H9 (cell line): ENCODE measurements around the gene JUP. TPM values are rescaled to one million over a fixed set of nuclear protein-coding genes. Genes with fewer than 3 reads are reported as not detected.

Experiments
- DNase-seq: peaks from one replicate; pipeline ENCODE4 v3.0.0-alpha.2; 2017
- H2AFZ ChIP-seq: one replicate; pipeline ENCODE4 v1.6.1; 2013; ENCODE audit warnings: mild to moderate bottlenecking, low read length, control low read depth, moderate library complexity
- H2AK5ac ChIP-seq: 2 replicates; pipeline ENCODE4 v1.6.1; 2013; ENCODE audit warnings: low read length, control low read depth, mixed read lengths; ENCODE audit not compliant: insufficient read length
- H2BK120ac ChIP-seq: one replicate; pipeline ENCODE4 v1.6.1; 2013; ENCODE audit warnings: low read depth, mild to moderate bottlenecking, low read length, control low read depth, inconsistent platforms; ENCODE audit not compliant: poor library complexity, severe bottlenecking
- H2BK12ac ChIP-seq: 2 replicates; pipeline ENCODE4 v1.6.1; 2013; ENCODE audit warnings: low read length, control low read depth, mixed read lengths, low read depth; ENCODE audit not compliant: insufficient read length
- H2BK15ac ChIP-seq: 2 replicates; pipeline ENCODE4 v1.6.1; 2013; ENCODE audit warnings: low read depth, low read length, control low read depth
- H2BK20ac ChIP-seq: one replicate; pipeline ENCODE4 v1.6.1; 2013; ENCODE audit warnings: low read depth, mild to moderate bottlenecking, low read length, control low read depth, inconsistent platforms; ENCODE audit not compliant: poor library complexity, severe bottlenecking
- H2BK5ac ChIP-seq: 2 replicates; pipeline ENCODE4 v1.6.1; 2013; ENCODE audit warnings: low read length, control low read depth, mixed read lengths; ENCODE audit not compliant: insufficient read length
- H3K14ac ChIP-seq: 2 replicates; pipeline ENCODE4 v1.6.1; 2013; ENCODE audit warnings: low read length, control low read depth; ENCODE audit not compliant: insufficient read depth
- H3K18ac ChIP-seq: 2 replicates; pipeline ENCODE4 v1.6.1; 2013; ENCODE audit warnings: low read depth, mild to moderate bottlenecking, mixed read lengths, low read length, control low read depth; ENCODE audit not compliant: insufficient read length
- H3K23ac ChIP-seq: 2 replicates; pipeline ENCODE4 v1.6.1; 2013; ENCODE audit warnings: low read length, control low read depth, mixed read lengths, low read depth; ENCODE audit not compliant: insufficient read length
- H3K23me2 ChIP-seq: 2 replicates; pipeline ENCODE4 v1.6.1; 2013; ENCODE audit warnings: low read depth, mild to moderate bottlenecking, mixed read lengths, low read length, control low read depth; ENCODE audit not compliant: insufficient read length, poor library complexity, severe bottlenecking
- H3K27ac ChIP-seq: 2 replicates; pipeline ENCODE4 v1.5.1; 2013; ENCODE audit warnings: low read length, control low read depth, mixed read lengths, low read depth; ENCODE audit not compliant: insufficient read length
- H3K27me3 ChIP-seq: 2 replicates; pipeline ENCODE4 v1.6.1; 2013; ENCODE audit warnings: low read length, control low read depth, inconsistent platforms; ENCODE audit not compliant: insufficient read depth
- H3K4ac ChIP-seq: 2 replicates; pipeline ENCODE4 v1.6.1; 2013; ENCODE audit warnings: low read depth, mild to moderate bottlenecking, control low read depth, inconsistent platforms, low read length, moderate library complexity
- H3K4me1 ChIP-seq: 2 replicates; pipeline ENCODE4 v1.6.1; 2013; ENCODE audit warnings: low read length, control low read depth, inconsistent platforms; ENCODE audit not compliant: insufficient read depth
- H3K4me2 ChIP-seq: 2 replicates; pipeline ENCODE4 v1.6.1; 2013; ENCODE audit warnings: low read length, control low read depth, mixed read lengths; ENCODE audit not compliant: insufficient read length, insufficient read depth
- H3K56ac ChIP-seq: 2 replicates; pipeline ENCODE4 v1.6.1; 2013; ENCODE audit warnings: low read depth, mild to moderate bottlenecking, mixed read lengths, low read length, control low read depth; ENCODE audit not compliant: insufficient read length
- H3K79me1 ChIP-seq: 2 replicates; pipeline ENCODE4 v1.6.1; 2013; ENCODE audit warnings: low read depth, mild to moderate bottlenecking, moderate library complexity, low read length, control low read depth, inconsistent platforms; ENCODE audit not compliant: insufficient read depth, poor library complexity, severe bottlenecking
- H3K79me2 ChIP-seq: 2 replicates; pipeline ENCODE4 v1.6.1; 2013; ENCODE audit warnings: low read length, control low read depth, inconsistent platforms; ENCODE audit not compliant: insufficient read depth
- H3K9ac ChIP-seq: 2 replicates; pipeline ENCODE4 v1.6.1; 2013; ENCODE audit warnings: low read length, control low read depth, mixed read lengths; ENCODE audit not compliant: insufficient read length; ENCODE audit errors: extremely low read depth
- H3K9me3 ChIP-seq: one replicate; pipeline ENCODE4 v1.6.1; 2013; ENCODE audit warnings: low read depth, low read length, inconsistent platforms; ENCODE audit not compliant: control insufficient read depth
- H3T11ph ChIP-seq: one replicate; pipeline ENCODE4 v1.6.1; 2013; ENCODE audit warnings: mild to moderate bottlenecking, low read length, control low read depth, inconsistent platforms
- H4K20me1 ChIP-seq: one replicate; pipeline ENCODE4 v1.6.1; 2013; ENCODE audit not compliant: control insufficient read depth, insufficient read length, insufficient read depth
- H4K5ac ChIP-seq: 2 replicates; pipeline ENCODE4 v1.6.1; 2013; ENCODE audit warnings: low read depth, mild to moderate bottlenecking, mixed read lengths, low read length, control low read depth; ENCODE audit not compliant: insufficient read length
- H4K8ac ChIP-seq: replicated peaks from 2 replicates; pipeline ENCODE4 v1.6.1; 2013; ENCODE audit warnings: low read length, control low read depth, mixed read lengths, low read depth; ENCODE audit not compliant: insufficient read length
- H4K91ac ChIP-seq: 2 replicates; pipeline ENCODE4 v1.6.1; 2013; ENCODE audit warnings: low read depth, mild to moderate bottlenecking, moderate library complexity, mixed read lengths, low read length, control low read depth; ENCODE audit not compliant: insufficient read length
- H3K27ac Mint-ChIP-seq, 3 experiments: 2 replicates in 2 of 3; 3 replicates in 1 of 3; pipeline ENCODE4 v1.8.0; 2020 to 2021; ENCODE audit warnings: mixed read lengths in 3 of 3, mild to moderate bottlenecking in 1 of 3, moderate library complexity in 1 of 3
- H3K27me3 Mint-ChIP-seq: 2 replicates; pipeline ENCODE4 v1.8.0; 2021; ENCODE audit warnings: low read depth, mild to moderate bottlenecking, moderate library complexity, mixed read lengths
- H3K36me3 Mint-ChIP-seq, 3 experiments: 2 replicates in 2 of 3; 3 replicates in 1 of 3; pipeline ENCODE4 v1.8.0; 2020 to 2021; ENCODE audit warnings: low read depth in 3 of 3, mixed read lengths in 3 of 3; ENCODE audit not compliant: insufficient read depth in 1 of 3
- H3K4me1 Mint-ChIP-seq, 2 experiments: 2 replicates each; pipeline ENCODE4 v1.8.0; 2020; ENCODE audit warnings: mixed read lengths in 2 of 2
- H3K4me3 Mint-ChIP-seq, 2 experiments: 2 replicates in 1 of 2; 3 replicates in 1 of 2; pipeline ENCODE4 v1.8.0; 2020 to 2021; ENCODE audit warnings: mild to moderate bottlenecking in 2 of 2, mixed read lengths in 2 of 2, moderate library complexity in 1 of 2
- H3K9me3 Mint-ChIP-seq, 2 experiments: 2 replicates in 1 of 2; 3 replicates in 1 of 2; pipeline ENCODE4 v1.8.0; 2020; ENCODE audit warnings: mild to moderate bottlenecking in 2 of 2, mixed read lengths in 2 of 2, moderate library complexity in 1 of 2
- WGBS: extraction: QIAGEN DNeasy Blood & Tissue Kit; methylation state at CpG from one replicate; pipeline ENCODE4 v1.1.7; 2013; ENCODE audit warnings: missing lambda C conversion rate, low lambda C conversion rate, mixed read lengths; ENCODE audit not compliant: insufficient read length; ENCODE audit errors: extremely low coverage; 5-methylcytosine and 5-hydroxymethylcytosine counted together
- total RNA-seq: library from RNA; stranded (reverse); gene quantifications from 2 replicates; pipeline ENCODE4 v1.2.1, GENCODE V29; 2021
- TF ChIP-seq, protein P1 (sequence below): fragments of 200-600 bp; sonication (generic); conservative IDR thresholded peaks from 3 replicates; pipeline ENCODE4 v1.8.0; 2021; ENCODE audit warnings: antibody characterized with exemption, mild to moderate bottlenecking

The JUP gene
- total RNA-seq, 1 experiment from 2014 or later, result 90.1 TPM

GRCh38 chr17:41821776-41822175 lies 35.3 kb upstream of the JUP start:
- Histone ChIP-seq H2AFZ (no peak overlapping the region), H2BK20ac (no peak overlapping the region), H2BK12ac (no peak overlapping the region), H3K9ac (no peak overlapping the region), H3K14ac (no peak overlapping the region; the same call in 1 of the 2 replicates), H2BK15ac (no peak overlapping the region), H4K91ac (no peak overlapping the region), H3K4ac (no peak overlapping the region), H3T11ph (no peak overlapping the region), H3K79me2 (no peaks in the 10 kb centered on the region), H3K27me3 (no peaks in the 10 kb centered on the region), H3K18ac (no peak overlapping the region), H2AK5ac (no peak overlapping the region), H3K4me1 (no peaks in the 10 kb centered on the region), H4K8ac (no peak overlapping the region), H3K4me2 (no peak overlapping the region), H3K23ac (no peak overlapping the region), H3K9me3 (no peaks in the 10 kb centered on the region), H2BK5ac (no peak overlapping the region), H3K23me2 (no peaks in the 10 kb centered on the region), H3K79me1 (no peaks in the 10 kb centered on the region), H3K56ac (no peak overlapping the region), H2BK120ac (no peak overlapping the region), H4K5ac (no peak overlapping the region), H4K20me1 (no peaks in the 10 kb centered on the region), H3K27ac (no peak overlapping the region)
- WGBS, result no CpG with 5 or more reads among the region's 14 CpGs
- no peaks in the 10 kb centered on the region for H3K27me3 Mint-ChIP-seq
- H3K4me3 Mint-ChIP-seq, result no peak overlapping the region
- DNase-seq, result no peak
- H3K9me3 Mint-ChIP-seq, result no peaks in the 10 kb centered on the region
- peaks cover 9 to 31% of the 10 kb centered on the region in 2 experiments; a peak in 3 of 4 replicates for H3K4me1 Mint-ChIP-seq
- TF ChIP-seq, protein P1, sequence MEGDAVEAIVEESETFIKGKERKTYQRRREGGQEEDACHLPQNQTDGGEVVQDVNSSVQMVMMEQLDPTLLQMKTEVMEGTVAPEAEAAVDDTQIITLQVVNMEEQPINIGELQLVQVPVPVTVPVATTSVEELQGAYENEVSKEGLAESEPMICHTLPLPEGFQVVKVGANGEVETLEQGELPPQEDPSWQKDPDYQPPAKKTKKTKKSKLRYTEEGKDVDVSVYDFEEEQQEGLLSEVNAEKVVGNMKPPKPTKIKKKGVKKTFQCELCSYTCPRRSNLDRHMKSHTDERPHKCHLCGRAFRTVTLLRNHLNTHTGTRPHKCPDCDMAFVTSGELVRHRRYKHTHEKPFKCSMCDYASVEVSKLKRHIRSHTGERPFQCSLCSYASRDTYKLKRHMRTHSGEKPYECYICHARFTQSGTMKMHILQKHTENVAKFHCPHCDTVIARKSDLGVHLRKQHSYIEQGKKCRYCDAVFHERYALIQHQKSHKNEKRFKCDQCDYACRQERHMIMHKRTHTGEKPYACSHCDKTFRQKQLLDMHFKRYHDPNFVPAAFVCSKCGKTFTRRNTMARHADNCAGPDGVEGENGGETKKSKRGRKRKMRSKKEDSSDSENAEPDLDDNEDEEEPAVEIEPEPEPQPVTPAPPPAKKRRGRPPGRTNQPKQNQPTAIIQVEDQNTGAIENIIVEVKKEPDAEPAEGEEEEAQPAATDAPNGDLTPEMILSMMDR, result no peak
- H3K36me3 Mint-ChIP-seq, result peaks cover 22 to 57% (median 52%) of the 10 kb centered on the region in 3 experiments; a peak in 6 of 7 replicates
- H3K27ac Mint-ChIP-seq, result peak overlapping the region; percentile 14 to 67 (median 52); a peak in 3 of 7 replicates
